ENCODE measurements around the gene ZDHHC8.
A peak's percentile ranks its signal among the peaks of the same experiment; 100 is the strongest.

Gene ZDHHC8, protein sequence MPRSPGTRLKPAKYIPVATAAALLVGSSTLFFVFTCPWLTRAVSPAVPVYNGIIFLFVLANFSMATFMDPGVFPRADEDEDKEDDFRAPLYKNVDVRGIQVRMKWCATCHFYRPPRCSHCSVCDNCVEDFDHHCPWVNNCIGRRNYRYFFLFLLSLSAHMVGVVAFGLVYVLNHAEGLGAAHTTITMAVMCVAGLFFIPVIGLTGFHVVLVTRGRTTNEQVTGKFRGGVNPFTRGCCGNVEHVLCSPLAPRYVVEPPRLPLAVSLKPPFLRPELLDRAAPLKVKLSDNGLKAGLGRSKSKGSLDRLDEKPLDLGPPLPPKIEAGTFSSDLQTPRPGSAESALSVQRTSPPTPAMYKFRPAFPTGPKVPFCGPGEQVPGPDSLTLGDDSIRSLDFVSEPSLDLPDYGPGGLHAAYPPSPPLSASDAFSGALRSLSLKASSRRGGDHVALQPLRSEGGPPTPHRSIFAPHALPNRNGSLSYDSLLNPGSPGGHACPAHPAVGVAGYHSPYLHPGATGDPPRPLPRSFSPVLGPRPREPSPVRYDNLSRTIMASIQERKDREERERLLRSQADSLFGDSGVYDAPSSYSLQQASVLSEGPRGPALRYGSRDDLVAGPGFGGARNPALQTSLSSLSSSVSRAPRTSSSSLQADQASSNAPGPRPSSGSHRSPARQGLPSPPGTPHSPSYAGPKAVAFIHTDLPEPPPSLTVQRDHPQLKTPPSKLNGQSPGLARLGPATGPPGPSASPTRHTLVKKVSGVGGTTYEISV

DNA sequence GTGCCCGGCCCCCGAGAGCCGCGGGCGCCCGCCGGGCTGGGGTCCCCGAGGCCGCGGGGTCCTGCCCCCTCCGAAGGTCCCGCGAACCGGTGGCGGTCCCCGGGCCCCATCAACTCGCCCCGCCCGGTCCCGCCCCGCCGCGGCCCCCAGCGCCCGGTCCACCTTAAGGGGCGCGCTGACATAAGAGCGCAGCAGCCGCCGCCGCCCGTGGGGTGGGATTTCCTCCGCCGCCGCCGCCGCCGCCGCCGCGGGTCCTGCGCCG is at the start of gene ZDHHC8:
Gene ZDHHC8, plus strand, starts transcription at position 208 of the 262 bp plus-strand sequence. CDS start 144 bp downstream, outside the sequence.
- DNase-seq: peak; percentile 82

DNA sequence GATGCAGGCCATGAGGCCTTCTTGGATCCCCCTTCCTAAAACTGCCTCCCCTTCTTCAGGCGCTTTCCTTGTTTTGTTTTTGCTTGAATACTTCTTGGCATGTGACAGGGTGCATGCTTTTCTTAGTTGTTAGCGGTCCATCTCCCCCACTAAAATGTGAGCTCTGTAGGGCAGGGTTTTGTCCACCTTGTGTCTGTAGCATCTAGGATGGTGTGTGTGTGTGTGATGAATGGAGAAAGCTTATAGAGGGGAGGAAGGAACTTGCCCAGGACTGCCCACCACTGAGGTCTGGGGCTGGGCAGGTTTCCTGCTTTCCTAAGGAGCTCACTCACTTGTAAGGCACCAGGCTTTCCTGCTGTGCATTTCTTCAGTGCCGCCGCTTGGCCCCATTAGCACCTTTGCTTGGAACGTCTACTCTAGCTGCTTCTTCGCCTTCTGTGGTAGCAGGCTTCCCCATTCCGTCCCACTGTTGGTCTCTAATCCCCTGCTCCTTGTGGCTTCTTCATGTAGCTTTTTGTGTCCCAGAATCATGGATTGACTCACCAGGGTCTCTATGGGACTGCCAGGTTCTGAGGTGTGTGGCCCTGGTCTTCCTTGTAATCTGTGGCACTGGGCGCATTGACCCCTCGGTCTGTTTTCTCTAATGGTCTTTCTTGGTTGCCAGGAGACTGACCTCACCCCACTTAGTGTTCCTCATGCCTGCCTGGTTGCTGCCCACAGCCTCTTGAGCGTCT is 48.3 kb upstream of the ZDHHC8 start:
- no peak for DNase-seq

DNA sequence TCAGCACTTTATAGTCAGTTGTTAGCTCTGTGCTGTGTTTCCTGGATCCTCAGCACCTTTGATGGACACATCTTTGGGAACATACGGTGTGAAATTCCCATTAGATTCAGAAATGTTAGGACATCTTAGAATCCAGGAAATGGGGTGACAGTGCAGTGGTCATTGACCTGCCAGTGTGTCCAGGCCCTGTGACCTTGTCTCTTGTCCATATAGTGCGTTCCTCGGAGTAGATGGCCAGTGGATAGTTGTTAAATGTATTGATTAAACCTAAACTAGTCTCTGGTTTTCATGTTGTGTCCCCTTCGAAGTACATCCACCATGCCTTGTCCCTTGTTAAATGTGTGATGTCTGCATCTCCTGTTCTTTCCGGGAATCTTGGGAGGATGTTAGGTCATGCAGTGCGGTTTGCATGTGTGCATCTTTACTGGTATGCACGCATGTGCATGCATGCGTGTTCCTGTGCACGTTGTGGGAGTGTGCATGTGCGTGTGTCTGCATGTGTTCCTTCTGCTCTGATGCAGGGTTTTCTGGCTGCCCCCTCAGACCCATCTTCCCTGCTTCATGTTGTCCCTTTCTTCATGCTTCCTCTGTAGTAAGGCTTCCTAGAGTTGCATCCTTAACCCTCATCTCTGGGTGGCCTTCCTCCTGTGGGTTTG is 47.6 kb upstream of the ZDHHC8 start:
- DNase-seq: no peak

DNA sequence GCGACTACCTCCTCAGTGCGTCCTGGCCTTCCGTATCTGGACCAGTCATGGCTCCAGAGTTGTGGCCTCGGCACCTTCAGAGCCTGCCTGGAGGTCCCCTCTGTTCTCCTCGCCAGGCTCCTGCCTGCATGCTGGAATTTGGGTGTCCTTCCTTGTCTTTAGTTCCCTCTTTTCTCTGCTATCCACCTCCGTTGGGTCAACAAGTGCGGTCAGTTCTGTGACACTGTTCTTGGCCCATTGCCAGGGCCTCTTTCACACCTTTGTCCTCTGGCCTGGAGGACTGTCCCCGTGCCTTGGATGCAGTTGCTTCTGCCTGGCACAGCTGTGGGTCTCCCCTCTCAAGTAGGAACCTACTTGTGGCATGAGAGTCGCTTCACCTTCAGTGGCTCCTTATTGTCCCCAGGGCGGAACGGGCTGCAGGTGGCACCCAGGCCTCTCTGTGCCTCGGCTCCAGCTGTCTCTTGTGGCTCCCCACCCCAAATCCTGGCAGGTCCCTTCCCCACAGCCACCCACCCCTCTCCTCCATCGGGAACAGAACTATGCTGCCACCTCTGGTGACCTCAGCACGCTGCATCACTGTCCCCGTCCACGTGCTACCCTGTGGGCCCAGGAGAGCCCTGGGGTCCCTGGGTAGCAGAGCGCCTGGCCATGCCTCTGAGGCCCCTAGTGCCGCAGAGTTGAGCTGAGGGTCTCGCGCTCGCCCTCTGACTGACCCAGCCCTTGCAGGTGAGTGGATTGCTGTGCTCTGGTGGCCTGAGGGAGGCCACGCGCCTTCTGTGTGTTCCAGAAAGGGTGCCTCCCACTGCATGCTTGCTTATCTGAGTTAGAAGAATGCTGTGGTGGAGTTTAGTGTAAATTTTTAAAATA is 46.8 kb upstream of the ZDHHC8 start:
- no peak for DNase-seq

DNA sequence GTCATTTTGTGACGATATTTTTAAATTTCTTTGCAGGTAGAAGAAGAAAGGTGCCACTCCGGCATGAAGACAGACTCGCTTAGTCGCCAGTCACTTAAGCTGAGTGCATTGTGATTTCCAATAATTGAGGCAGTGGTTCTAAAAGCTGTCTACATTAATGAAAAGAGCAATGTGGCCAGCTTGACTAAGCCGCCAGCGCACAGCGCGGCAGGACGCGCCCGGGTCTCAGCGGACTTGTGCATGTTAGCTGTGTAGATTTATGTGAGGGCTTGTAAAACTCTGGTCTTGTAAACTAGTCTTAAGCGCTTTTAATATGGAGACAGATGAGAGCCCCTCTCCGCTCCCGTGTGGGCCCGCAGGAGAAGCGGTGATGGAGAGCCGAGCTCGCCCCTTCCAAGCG is 46.0 kb upstream of the ZDHHC8 start:
- DNase-seq: no peak

DNA sequence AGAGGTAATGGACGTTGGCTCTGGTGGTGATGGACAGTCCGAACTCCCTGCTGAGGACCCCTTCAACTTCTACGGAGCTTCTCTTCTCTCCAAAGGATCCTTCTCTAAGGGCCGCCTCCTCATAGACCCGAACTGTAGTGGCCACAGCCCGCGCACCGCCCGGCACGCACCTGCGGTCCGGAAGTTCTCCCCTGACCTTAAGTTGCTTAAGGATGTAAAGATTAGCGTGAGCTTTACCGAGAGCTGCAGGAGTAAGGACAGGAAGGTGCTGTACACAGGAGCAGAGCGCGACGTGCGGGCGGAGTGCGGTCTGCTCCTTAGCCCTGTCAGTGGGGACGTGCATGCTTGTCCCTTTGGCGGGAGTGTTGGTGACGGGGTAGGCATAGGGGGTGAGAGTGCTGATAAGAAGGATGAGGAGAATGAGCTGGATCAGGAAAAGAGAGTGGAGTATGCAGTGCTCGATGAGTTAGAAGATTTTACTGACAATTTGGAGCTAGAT is 45.5 kb upstream of the ZDHHC8 start:
- no peak for DNase-seq

DNA sequence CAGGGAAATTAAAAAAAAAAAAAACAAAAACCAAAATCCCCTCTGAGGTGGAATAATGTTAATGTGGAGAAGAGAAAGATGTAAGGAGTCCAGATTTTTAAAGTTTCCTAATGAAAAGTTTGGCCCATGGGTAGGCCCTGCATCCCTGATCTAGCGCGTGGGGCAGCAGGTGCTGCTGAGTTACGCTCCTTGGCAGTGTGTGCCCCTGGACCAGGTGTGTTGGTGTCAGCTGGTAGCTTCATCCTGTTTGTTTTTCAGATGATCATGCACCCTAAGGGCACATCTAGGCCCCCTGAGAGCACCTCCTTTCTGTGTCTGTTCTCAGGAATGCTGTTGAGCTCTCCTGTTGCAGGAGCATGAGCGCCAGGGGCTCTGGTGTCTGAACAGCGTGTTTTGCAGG is 44.8 kb upstream of the ZDHHC8 start:
- DNase-seq: no peak

DNA sequence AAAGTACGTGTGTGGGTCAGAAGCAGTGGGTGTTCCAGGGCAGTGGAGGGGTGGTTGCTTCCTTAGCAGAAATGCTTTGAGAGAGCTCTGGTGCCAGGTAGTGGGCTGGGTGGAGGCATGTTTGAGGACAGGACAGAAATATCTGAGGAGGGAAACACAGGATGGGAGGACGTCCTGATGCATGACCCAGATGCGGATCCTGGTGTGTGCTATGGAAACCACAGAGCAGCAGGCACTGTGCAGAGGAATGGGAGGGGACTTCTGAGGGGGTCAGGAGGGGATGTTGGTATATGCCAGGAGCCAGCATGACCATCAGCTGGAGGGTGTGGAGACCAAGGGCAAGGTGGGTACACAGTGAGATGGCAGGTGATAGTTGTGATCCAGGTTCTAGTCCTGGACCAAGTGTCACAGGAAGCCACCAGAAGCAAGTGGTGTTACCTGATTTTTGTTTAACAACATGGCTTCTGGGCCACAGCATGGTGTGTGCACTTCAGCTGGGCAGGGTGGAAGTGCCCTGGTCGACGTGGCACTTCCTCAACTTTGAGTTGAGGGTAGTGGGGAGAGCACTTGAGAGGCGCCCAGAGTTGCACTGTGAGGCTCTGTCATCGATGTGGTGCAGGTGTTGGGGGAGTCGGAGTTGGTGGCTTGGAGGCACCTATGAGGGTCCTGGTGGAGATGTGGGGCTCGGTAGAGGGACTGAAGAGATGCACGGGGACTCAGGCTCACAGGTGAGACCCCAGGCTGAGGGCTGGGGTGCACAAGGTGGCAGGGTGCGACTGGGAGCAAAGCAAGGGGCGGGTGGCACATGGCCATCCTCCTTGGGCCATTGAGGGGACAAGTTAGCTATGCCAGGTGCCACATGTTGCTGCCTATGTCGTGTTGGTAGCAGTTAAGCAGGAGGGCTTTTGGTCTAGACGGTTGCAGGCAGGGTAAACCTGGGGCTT is 44.0 kb upstream of the ZDHHC8 start:
- no peak for DNase-seq

DNA sequence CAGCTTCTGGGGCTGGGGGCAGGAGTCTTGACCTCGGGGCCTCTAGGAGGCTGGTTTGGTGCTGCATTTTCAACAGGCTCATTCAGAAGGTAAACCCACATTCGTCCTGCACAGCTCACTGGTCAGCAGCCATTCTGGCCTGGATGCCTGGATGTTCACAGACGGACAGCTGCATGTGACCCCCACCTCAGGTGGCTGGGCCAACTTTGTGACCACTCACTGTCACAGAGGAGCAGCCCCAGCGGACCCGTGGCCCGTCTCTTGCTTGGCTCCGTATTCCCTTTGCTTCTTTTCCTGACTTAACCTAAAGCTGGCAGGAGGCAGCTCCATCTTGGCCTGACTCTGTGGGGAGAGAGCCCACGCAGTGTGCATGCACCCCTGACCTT is 43.3 kb upstream of the ZDHHC8 start:
- no peak for DNase-seq

DNA sequence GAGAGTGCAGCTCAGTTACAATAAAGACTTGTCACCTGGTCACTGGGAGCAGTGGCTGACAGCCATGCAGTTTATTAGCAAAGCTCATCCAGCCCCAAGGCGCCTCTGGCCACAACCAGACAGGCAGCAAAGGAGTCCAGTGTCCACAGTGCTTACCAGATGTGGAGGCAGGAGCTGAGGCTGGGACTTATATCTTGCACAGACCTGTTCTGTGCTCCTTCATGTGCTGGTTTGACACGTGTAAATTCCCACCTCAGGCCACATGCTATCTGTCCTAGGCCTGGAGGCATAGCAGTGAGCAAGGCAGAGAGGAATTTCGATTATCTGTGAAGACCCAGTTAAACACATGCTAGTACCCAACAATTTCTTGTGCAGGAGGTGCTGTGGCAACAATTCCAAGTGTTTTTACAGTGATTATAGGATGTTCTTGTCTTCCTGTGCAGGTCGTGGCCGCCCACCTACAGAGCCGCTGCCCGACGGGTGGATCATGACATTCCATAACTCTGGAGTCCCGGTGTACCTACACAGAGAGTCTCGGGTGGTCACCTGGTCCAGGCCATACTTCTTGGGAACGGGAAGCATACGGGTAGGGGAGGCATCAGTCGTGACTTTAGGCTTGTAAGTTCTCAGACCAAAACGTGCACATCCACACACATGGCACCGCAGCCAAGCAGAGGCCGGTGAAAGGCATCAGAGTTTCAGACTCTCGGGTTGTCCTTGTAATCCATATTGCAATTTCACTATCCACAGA is 42.2 kb upstream of the ZDHHC8 start:
- no peak for DNase-seq

DNA sequence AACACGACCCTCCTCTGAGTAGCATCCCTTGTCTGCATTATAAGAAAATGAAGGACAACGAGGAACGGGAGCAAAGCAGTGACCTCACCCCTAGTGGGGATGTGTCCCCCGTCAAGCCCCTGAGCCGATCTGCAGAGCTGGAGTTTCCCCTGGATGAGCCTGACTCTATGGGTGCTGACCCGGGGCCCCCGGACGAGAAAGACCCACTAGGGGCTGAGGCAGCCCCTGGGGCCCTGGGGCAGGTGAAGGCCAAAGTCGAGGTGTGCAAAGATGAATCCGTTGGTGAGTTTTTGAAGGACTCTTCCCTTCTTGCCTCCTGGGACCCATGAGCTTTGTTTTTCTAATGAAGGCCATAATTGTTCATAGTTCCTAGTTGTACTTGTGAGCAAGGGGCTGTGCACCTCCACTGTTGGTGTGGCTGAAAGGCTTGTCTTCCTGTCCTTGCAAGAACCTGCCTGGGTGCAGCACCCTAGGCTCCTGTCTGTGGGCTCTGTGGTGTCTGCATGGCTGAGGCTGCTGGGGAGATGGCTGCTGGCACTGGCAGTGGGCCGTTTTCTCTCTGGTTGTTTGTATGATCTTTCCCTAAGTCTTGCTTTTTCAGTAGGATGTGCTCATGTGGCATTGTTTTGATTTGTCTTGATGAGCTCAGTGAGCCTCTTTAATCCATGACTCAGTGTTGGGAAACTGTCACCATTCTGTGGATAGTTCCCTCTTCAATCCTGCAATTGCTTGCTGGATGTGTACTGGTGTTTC is 41.5 kb upstream of the ZDHHC8 start:
- DNase-seq: no peak

DNA sequence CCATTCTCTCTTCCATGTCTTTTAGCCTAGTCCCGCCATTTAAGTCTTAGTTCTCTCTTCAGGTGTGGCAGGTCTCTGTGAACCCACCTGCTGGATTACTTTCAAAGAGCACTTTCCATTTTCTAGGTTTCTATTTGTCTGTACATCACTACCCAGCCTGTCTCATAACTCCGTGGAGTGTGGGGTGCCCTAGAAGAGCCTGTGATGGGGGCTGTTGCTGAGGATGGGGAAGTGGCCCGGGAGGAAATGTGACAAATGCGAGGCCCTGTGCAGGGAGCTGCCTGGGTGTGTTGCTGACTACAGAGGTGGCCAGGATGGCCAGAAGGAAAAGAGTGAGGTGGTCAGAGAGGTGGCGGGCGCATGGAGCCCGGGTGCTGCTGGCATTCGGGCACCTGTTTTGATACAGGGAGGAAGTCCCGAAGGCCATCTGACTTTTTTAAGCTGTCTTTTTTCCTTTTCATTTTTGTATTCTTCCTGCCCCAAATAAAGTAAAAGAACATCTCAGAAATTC is 40.8 kb upstream of the ZDHHC8 start:
- no peak for DNase-seq

DNA sequence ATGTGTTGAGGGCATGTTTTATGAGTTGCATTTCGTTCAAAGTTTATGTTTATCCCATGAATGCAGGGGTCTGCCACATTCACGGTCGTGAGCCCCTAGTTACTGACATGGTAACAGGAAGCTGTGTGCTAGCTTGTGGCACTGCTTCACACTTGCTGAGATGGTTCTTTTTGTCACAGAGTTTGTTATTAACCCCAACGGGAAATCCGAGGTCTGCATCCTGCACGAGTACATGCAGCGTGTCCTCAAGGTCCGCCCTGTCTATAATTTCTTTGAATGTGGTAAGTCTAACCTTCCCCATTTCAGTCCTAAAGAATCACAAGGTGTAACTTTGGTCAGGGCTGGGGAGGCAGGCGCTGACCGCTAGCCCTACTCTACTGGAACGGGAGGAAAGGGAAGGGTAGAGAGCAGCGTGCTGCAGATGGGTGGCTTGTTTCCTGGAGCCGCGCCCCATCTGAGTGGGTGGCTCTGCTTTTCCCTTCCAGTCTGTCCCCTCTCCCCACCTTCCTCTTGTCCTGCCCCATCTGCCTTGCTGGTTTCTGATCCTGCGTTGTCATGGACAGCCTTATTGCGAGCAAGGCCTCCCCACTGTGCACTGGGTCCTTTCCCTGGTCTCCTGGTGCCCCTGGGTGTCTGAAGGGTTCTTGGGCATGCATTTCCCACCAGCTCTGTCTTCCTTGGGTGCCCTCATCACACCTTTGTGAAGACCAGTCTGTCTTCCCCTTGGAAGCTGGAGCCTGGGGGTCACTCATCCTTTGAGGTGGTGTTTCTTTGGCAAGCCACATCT is 39.7 kb upstream of the ZDHHC8 start:
- DNase-seq: no peak

DNA sequence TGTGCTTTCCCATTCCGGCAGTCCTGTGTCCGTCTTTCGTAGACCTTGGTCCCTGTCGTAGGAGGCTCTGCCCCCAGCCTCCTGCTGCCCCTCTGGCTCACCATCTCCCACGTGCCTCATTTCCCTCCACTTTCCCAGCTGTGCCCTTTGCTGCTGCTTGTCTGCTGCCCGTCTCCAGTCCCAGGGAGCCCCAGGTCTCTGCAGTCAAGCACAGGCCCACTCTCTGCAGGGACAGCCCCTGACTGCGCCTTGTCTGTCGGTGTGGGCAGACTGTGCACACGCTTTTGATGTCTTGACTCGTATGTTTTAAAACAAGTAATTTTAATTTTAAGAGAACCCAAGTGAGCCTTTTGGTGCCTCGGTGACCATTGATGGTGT is 39.1 kb upstream of the ZDHHC8 start:
- DNase-seq: no peak

DNA sequence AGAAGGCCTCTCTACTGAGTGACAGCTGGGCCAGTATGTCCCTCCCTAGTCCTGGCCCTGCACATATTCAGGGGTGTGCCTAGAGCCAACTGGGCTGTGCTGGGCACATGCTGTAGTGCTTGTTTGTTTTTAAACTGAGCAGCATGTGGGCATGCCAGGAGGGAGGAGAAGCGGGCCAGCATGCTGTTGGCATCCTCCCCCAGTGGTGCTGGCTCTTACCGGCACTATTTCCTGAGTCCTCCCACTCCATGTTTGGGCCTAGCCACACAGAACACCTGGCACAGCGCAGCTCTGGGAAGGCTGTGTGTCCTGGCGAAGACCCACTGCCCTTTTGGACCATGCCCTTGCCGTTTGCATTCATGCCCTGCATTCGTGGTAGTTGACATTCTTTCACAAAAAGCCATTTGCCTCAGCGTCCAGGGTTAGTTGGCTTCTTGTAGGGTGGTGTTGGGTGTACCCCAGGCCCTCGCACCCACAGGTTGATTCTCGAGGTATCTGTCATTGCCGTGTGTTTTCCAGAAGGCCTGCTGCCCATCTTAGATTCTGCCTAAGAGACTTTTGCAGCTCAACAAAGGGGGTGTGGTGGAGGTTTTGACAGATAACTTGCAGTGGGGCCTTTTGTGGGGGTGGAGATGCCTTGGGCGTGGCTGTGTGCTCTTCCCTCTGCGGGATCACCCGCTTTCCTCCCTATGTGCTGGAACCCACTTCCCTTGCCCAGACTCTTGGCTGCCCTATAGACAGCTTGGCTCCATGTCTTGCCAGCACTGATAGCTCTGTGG is 38.0 kb upstream of the ZDHHC8 start:
- DNase-seq: peak; percentile 49

DNA sequence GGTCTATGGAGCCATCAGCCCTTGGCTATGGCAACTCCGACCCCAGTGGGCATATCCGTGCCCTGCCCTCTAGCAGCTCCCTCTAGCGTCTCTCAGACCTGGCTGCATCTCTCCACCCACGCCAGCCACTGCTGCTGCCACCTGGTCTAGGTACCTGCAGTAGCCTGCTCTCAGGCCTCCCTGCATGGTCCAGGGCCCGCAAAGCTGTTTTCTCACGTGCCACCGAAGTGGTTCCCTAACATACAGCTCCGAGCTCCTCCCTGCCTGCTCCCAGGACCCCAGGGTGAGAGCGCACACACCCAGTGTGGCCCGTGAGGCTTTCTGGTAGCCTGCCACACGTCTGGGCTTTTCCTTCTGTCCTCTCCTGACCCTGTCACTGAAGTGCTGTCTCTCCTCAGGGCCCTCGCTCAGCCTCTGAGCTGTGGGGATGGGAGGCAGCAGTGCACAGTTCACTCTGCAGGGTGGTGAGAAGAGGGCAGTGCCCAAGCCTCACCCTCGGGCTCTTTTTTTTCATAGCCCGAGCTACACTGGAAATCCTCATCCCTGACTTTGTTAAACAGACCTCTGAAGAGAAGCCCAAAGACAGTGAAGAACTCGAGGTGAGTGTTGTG is 37.3 kb upstream of the ZDHHC8 start:
- peak; percentile 58 for DNase-seq

DNA sequence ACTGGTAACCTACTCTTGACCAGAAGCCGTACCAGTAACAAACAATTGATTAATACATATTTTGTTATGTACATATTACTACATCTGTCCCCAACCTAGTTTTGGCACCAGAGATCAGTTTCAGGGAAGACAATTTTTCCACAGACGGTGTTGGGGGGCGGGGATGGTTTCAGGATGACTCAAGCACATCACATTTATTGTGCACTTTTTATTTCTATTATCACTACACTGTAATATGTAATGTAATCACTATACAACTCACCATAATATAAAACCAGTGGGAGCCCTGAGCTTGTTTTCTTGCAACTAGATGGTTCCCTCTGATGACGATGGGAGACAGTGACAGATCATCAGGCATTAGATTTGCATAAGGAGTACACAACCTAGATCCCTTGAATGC is 36.1 kb upstream of the ZDHHC8 start:
- peak; percentile 64 for DNase-seq
